Liver (tissue), 9 donors: ENCODE measurements around the gene HOXC11. TPM values are rescaled to one million over a fixed set of nuclear protein-coding genes. Genes with fewer than 3 reads are reported as not detected.

Source experiments
- DNase-seq: peaks from one replicate; pipeline ENCODE4 v3.0.0-alpha.2; 2017; ENCODE audit warnings: low spot score
- H3K27ac ChIP-seq, 2 donors: one replicate each; pipeline ENCODE4 v1.7.0; 2013; ENCODE audit warnings: inconsistent platforms in 2 of 2, low read length in 2 of 2, control low read depth in 1 of 2, low read depth in 1 of 2, mild to moderate bottlenecking in 1 of 2
- H3K27me3 ChIP-seq, 4 donors: one replicate each; pipeline versions ENCODE4 v1.6.1 to v1.7.0; 2013; ENCODE audit warnings: low read length in 3 of 4, inconsistent platforms in 1 of 4, mild to moderate bottlenecking in 1 of 4, moderate library complexity in 1 of 4; ENCODE audit not compliant: control insufficient read depth in 4 of 4, insufficient read depth in 4 of 4
- H3K36me3 ChIP-seq, 4 donors: one replicate each; pipeline versions ENCODE4 v1.6.1 to v1.7.0; 2013; ENCODE audit warnings: low read length in 3 of 4, mild to moderate bottlenecking in 3 of 4, low read depth in 1 of 4, moderate library complexity in 1 of 4; ENCODE audit not compliant: control insufficient read depth in 4 of 4, insufficient read depth in 3 of 4
- H3K4me1 ChIP-seq, 4 donors: one replicate each; pipeline versions ENCODE4 v1.6.1 to v1.7.0; 2013; ENCODE audit warnings: low read length in 3 of 4, mild to moderate bottlenecking in 3 of 4, moderate library complexity in 1 of 4; ENCODE audit not compliant: control insufficient read depth in 4 of 4, insufficient read depth in 4 of 4
- H3K4me3 ChIP-seq, 3 donors: one replicate each; pipeline versions ENCODE4 v1.6.1 to v1.7.0; 2013; ENCODE audit warnings: low read length in 3 of 3, control low read depth in 1 of 3, low read depth in 1 of 3, mild to moderate bottlenecking in 1 of 3
- H3K9ac ChIP-seq, 2 donors: one replicate each; pipeline ENCODE4 v1.7.0; 2013; ENCODE audit warnings: low read length in 2 of 2, mild to moderate bottlenecking in 2 of 2, moderate library complexity in 2 of 2, control low read depth in 1 of 2, low read depth in 1 of 2
- H3K9me3 ChIP-seq, 4 donors: one replicate each; pipeline versions ENCODE4 v1.6.1 to v1.7.0; 2013; ENCODE audit warnings: low read length in 3 of 4; ENCODE audit not compliant: control insufficient read depth in 4 of 4
- EGR1 ChIP-seq, 2 donors: IDR thresholded peaks; 2 replicates each; pipeline ENCODE4 v1.6.1; 2016 to 2018; ENCODE audit warnings: antibody characterized with exemption in 2 of 2, low read depth in 2 of 2
- FOXA1 ChIP-seq: IDR thresholded peaks from 2 replicates; pipeline ENCODE4 v1.6.1; 2016; ENCODE audit warnings: antibody characterized with exemption
- FOXA2 ChIP-seq: IDR thresholded peaks from 2 replicates; pipeline ENCODE4 v1.6.1; 2016; ENCODE audit warnings: antibody characterized with exemption
- HNF4A ChIP-seq, 2 donors: conservative IDR thresholded peaks; 2 replicates each; pipeline ENCODE4 v1.6.1; 2016; ENCODE audit warnings: antibody characterized with exemption in 2 of 2, mild to moderate bottlenecking in 2 of 2
- JUND ChIP-seq, 2 donors: IDR thresholded peaks; 2 replicates each; pipeline ENCODE4 v1.6.1; 2016; ENCODE audit warnings: antibody characterized with exemption in 2 of 2
- NR2F2 ChIP-seq: IDR thresholded peaks from 2 replicates; pipeline ENCODE4 v1.6.1; 2016; ENCODE audit warnings: antibody characterized with exemption
- SP1 ChIP-seq: IDR thresholded peaks from 2 replicates; pipeline ENCODE4 v1.6.1; 2018; ENCODE audit warnings: antibody characterized with exemption, mild to moderate bottlenecking
- TAF1 ChIP-seq: conservative IDR thresholded peaks from 2 replicates; pipeline ENCODE4 v1.6.1; 2016; ENCODE audit warnings: antibody characterized with exemption, mild to moderate bottlenecking
- YY1 ChIP-seq: IDR thresholded peaks from 2 replicates; pipeline ENCODE4 v1.6.1; 2016; ENCODE audit warnings: antibody characterized with exemption, mild to moderate bottlenecking
- WGBS: extraction: QIAGEN DNeasy Blood & Tissue Kit; methylation state at CpG from one replicate; pipeline ENCODE4 v1.1.7; 2013; 5-methylcytosine and 5-hydroxymethylcytosine counted together
- polyA plus RNA-seq, 2 donors: library from polyadenylated mRNA; stranded (reverse) in 1 of 2; unstranded in 1 of 2; fragments of 200-250 nt in 1 of 2; fragments of >200 nt in 1 of 2; fragmentation: Nextera tagmentation in 1 of 2; extraction: Ambion mirVana in 1 of 2; gene quantifications; one replicate each; pipeline versions ENCODE4 v1.2.1 to v1.2.3, GENCODE V29; 2013 to 2015
- total RNA-seq, 2 donors: library from RNA; depleted of rRNA; stranded (reverse); fragments of >200 nt; gene quantifications; one replicate each; pipeline ENCODE4 v1.2.3, GENCODE V29; 2014
- TF ChIP-seq, protein P1 (sequence below): fragments of 150-350 bp; IDR thresholded peaks from 2 replicates; pipeline ENCODE4 v1.5.1; 2017; ENCODE audit warnings: improper control_type of control experiment, low read depth, low read length; ENCODE audit not compliant: missing input control
- TF ChIP-seq, protein P2 (sequence below): IDR thresholded peaks from 2 replicates; pipeline ENCODE4 v1.6.1; 2016; ENCODE audit warnings: antibody characterized with exemption
- TF ChIP-seq, protein P3 (sequence below): IDR thresholded peaks from 2 replicates; pipeline ENCODE4 v1.6.1; 2016; ENCODE audit warnings: antibody characterized with exemption
- donor health status: healthy.
- donor health status: healthy.
- donor health status: healthy.
- donor health status: healthy.
- donor health status: healthy.

Gene HOXC11
- total and polyA plus RNA-seq, 4 donors, result not detected

DNA sequence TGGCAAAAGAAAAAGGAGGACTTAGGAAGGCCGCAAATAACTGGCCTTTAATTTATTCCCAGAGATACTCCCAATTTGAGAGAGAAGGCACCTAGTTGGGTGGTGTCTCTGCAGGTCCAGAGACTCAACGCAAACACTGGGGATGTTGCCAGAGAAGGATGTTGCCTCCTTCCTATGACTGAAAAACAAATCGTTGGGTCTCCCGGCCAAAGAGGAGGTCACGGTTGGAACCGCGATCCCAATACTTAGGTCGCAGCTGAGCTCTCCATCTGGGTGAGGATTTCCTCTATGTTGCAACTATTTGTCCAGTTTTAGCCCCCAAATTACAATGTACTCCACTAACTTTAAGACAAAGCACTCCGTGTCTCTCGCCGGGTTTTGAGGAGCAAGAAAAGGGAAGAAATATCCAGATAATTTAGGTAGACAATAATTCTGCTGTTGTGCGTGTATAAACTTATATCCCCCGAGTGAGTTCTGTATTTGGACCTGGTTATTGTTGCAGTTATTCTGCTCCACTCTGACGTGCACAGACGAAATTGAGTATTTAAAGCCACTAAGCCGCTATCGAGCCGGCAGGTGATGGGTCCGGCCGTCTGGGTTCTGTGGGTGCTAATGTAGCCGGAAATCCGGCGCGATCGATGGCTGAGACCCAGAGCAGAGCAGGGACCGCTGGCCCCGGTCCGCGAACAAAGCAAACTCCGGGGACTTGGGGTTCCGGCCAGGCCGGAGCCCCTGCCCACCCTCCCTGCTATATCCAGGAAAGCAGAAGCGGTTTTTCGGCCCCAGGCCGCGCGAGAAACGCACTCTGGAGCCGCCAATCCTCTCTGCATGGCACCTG is 12.5 kb upstream of the HOXC11 start:
- WGBS, result 10% methylated on average over 39 of the region's 39 CpGs
- Histone ChIP-seq H3K4me3 (no peak overlapping the region), H3K27ac (no peak overlapping the region), H3K4me1 (peaks cover 0 to 5% (median 0%) of the 10 kb centered on the region in 4 donors), H3K9ac (no peak overlapping the region), H3K36me3 (no peaks in the 10 kb centered on the region), H3K9me3 (peaks cover 0 to 3% (median 0%) of the 10 kb centered on the region in 4 donors), H3K27me3 (peaks cover 4 to 58% (median 38%) of the 10 kb centered on the region in 4 donors)
- TF ChIP-seq YY1 (no peak), FOXA1 (no peak), NR2F2 (no peak), SP1 (no peak), TAF1 (no peak), EGR1 (IDR thresholded peaks at IDR 0.05; ENCODE audit: low read depth in 2 of 2) (no peak)
- TF ChIP-seq, protein P1, sequence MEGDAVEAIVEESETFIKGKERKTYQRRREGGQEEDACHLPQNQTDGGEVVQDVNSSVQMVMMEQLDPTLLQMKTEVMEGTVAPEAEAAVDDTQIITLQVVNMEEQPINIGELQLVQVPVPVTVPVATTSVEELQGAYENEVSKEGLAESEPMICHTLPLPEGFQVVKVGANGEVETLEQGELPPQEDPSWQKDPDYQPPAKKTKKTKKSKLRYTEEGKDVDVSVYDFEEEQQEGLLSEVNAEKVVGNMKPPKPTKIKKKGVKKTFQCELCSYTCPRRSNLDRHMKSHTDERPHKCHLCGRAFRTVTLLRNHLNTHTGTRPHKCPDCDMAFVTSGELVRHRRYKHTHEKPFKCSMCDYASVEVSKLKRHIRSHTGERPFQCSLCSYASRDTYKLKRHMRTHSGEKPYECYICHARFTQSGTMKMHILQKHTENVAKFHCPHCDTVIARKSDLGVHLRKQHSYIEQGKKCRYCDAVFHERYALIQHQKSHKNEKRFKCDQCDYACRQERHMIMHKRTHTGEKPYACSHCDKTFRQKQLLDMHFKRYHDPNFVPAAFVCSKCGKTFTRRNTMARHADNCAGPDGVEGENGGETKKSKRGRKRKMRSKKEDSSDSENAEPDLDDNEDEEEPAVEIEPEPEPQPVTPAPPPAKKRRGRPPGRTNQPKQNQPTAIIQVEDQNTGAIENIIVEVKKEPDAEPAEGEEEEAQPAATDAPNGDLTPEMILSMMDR, result no peak
- TF ChIP-seq, protein P2, sequence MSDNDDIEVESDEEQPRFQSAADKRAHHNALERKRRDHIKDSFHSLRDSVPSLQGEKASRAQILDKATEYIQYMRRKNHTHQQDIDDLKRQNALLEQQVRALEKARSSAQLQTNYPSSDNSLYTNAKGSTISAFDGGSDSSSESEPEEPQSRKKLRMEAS, result no peak
- no peak for DNase-seq

DNA sequence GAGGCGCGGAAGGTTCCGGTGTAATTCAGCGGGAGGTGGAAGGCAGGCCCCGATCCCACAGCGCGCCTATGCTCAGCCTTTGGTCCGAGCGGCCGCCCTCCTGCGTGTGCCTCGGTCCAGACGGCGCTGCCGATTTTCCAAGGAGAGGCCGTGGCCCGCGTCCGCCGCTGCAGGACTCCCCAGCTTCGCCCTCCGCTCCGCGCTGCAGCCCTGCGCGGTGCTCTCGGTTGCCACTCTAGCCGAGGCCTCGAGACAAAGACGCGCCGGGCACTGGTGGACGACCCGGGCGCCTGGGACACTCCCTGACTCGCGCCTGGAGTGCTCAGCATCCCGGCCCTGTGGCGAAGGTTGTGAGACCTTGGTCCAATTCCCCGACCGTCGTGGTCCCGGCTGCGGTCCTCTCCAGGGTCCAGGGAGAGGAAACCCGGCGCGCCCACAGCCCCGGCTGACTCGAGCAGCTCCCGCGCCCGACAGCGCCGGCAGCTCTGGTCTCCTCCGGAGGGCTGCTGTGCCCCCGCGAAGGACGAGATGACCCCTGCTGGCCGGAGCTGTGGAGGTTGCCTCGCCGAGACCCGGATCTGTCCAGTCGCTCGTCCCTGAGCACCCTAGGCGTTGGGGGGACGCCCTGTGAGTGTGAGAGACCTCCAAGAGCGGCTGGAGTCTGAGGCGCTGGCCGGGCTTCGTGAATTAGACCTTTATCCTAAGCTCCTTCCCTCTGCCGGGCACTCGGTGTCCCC is 11.7 kb upstream of the HOXC11 start:
- Histone ChIP-seq H3K9me3 (peaks cover 0 to 3% (median 0%) of the 10 kb centered on the region in 4 donors), H3K9ac (no peak overlapping the region), H3K27ac (no peak overlapping the region), H3K27me3 (peaks cover 3 to 58% (median 36%) of the 10 kb centered on the region in 4 donors), H3K4me3 (no peak overlapping the region), H3K36me3 (no peaks in the 10 kb centered on the region), H3K4me1 (peaks cover 0 to 5% (median 1%) of the 10 kb centered on the region in 4 donors)
- no peak for DNase-seq
- WGBS, result 4% methylated on average over 72 of the region's 72 CpGs
- TF ChIP-seq, protein P3, sequence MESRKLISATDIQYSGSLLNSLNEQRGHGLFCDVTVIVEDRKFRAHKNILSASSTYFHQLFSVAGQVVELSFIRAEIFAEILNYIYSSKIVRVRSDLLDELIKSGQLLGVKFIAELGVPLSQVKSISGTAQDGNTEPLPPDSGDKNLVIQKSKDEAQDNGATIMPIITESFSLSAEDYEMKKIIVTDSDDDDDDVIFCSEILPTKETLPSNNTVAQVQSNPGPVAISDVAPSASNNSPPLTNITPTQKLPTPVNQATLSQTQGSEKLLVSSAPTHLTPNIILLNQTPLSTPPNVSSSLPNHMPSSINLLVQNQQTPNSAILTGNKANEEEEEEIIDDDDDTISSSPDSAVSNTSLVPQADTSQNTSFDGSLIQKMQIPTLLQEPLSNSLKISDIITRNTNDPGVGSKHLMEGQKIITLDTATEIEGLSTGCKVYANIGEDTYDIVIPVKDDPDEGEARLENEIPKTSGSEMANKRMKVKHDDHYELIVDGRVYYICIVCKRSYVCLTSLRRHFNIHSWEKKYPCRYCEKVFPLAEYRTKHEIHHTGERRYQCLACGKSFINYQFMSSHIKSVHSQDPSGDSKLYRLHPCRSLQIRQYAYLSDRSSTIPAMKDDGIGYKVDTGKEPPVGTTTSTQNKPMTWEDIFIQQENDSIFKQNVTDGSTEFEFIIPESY, result no peak
- no peak for TF ChIP-seq HNF4A (conservative IDR thresholded peaks at IDR 0.05)
- TF ChIP-seq YY1, result no peak
- no peak for TF ChIP-seq FOXA2
- TF ChIP-seq, protein P2, result no peak
- no peak for TF ChIP-seq JUND (IDR thresholded peaks at IDR 0.05)
- TF ChIP-seq, protein P1, result no peak
